Measurements from ENCODE around the gene ZMAT5. TPM values are rescaled to one million over a fixed set of nuclear protein-coding genes. Genes with fewer than 3 reads are reported as not detected.

The ZMAT5 gene
- total and polyA plus RNA-seq, 4 donors: 13.2 to 33.8 (median 32.5) TPM

GRCh38 chr22:29700206-29700899 lies 66.5 kb downstream of the ZMAT5 start:
- peaks cover 26% of the 10 kb centered on the region for H3K36me3 ChIP-seq (ENCODE audit: control insufficient read depth, insufficient read depth, low read length)
- peaks cover 6% of the 10 kb centered on the region for H3K27me3 ChIP-seq (ENCODE audit: control insufficient read depth, insufficient read depth, low read length)
- DNase-seq (ENCODE audit: low read depth in 4 of 6, low spot score in 6 of 6): peak in 2 of 6 donors; percentile 54 to 78
- peaks cover 72% of the 10 kb centered on the region for H3K4me1 ChIP-seq (ENCODE audit: control insufficient read depth, insufficient read depth, low read length)
- no peaks in the 10 kb centered on the region for H3K9me3 ChIP-seq (ENCODE audit: control insufficient read depth, insufficient read depth, low read length)
- WGBS (ENCODE audit: insufficient coverage): 30% methylated on average over 15 of the region's 19 CpGs
- no peak overlapping the region for H3K4me3 ChIP-seq (ENCODE audit: low read depth, low read length)
- peak overlapping the region; percentile 15 for H3K27ac ChIP-seq (ENCODE audit: low read depth, low read length)

DNA sequence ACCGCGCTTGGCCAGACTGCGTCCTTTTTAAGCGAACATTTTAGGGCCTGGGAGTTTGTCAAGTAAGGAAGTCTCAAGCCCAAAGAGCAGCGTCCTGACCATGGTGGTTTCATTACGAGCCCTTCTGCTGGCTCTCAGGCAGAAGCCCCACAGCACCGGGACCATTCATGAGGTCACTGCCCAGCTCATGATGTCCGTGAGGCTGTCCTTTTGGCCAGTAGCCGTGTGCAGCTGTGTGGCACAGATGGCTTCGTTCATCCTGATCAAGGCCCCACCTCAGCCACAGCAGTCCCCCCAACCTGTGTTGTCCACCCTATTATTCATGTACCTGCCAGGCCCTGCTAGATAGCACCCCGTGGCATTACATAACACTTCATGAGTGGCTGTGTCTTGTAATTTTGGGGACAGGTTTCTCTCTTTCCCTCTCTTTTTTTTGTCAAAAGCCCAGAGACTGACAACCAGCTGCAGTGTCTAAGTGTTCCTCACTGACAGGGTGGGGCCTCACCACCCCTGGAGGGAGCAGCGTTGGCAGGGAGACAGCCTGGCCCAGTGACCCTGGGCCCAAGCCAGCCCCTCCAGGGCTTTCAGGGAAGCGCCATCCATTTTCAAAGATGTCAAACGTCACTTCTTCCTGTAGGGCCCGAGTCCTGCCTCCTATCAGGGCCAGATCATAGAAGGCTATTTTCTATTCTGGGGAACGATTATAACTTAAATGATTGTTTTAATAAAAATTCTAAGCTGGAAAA lies 68.8 kb downstream of the ZMAT5 start:
- 76% methylated on average over 11 of the region's 16 CpGs for WGBS (ENCODE audit: insufficient coverage)
- Histone ChIP-seq H3K36me3 (ENCODE audit: control insufficient read depth, insufficient read depth, low read length) (peaks cover 46% of the 10 kb centered on the region), H3K9me3 (ENCODE audit: control insufficient read depth, insufficient read depth, low read length) (no peaks in the 10 kb centered on the region), H3K4me3 (ENCODE audit: low read depth, low read length) (no peak overlapping the region), H3K4me1 (ENCODE audit: control insufficient read depth, insufficient read depth, low read length) (peaks cover 69% of the 10 kb centered on the region), H3K27ac (ENCODE audit: low read depth, low read length) (no peak overlapping the region), H3K27me3 (ENCODE audit: control insufficient read depth, insufficient read depth, low read length) (peaks cover 3% of the 10 kb centered on the region)
- DNase-seq (ENCODE audit: low read depth in 4 of 6, low spot score in 6 of 6): no peak

- 79% methylated on average over 27 of the region's 33 CpGs for WGBS (ENCODE audit: insufficient coverage)
- H3K36me3 ChIP-seq (ENCODE audit: control insufficient read depth, insufficient read depth, low read length): peaks cover 61% of the 10 kb centered on the region
- peak in 2 of 6 donors; percentile 70 to 79 for DNase-seq (ENCODE audit: low read depth in 4 of 6, low spot score in 6 of 6)
- no peak overlapping the region for H3K27ac ChIP-seq (ENCODE audit: low read depth, low read length)
- H3K9me3 ChIP-seq (ENCODE audit: control insufficient read depth, insufficient read depth, low read length): no peaks in the 10 kb centered on the region
- H3K4me1 ChIP-seq (ENCODE audit: control insufficient read depth, insufficient read depth, low read length): peaks cover 65% of the 10 kb centered on the region
- no peak overlapping the region for H3K4me3 ChIP-seq (ENCODE audit: low read depth, low read length)
- H3K27me3 ChIP-seq (ENCODE audit: control insufficient read depth, insufficient read depth, low read length): no peaks in the 10 kb centered on the region
Measured at GRCh38 chr22:29695129-29695926, 71.5 kb downstream of the ZMAT5 start.

GRCh38 chr22:29693671-29694070 lies 73.1 kb downstream of the ZMAT5 start:
- Histone ChIP-seq H3K4me1 (ENCODE audit: control insufficient read depth, insufficient read depth, low read length) (peaks cover 75% of the 10 kb centered on the region), H3K4me3 (ENCODE audit: low read depth, low read length) (no peak overlapping the region), H3K9me3 (ENCODE audit: control insufficient read depth, insufficient read depth, low read length) (no peaks in the 10 kb centered on the region), H3K27ac (ENCODE audit: low read depth, low read length) (no peak overlapping the region), H3K36me3 (ENCODE audit: control insufficient read depth, insufficient read depth, low read length) (peaks cover 61% of the 10 kb centered on the region), H3K27me3 (ENCODE audit: control insufficient read depth, insufficient read depth, low read length) (no peaks in the 10 kb centered on the region)
- DNase-seq (ENCODE audit: low read depth in 4 of 6, low spot score in 6 of 6): no peak
- 40% methylated on average over 1 of the region's 9 CpGs for WGBS (ENCODE audit: insufficient coverage)

DNA sequence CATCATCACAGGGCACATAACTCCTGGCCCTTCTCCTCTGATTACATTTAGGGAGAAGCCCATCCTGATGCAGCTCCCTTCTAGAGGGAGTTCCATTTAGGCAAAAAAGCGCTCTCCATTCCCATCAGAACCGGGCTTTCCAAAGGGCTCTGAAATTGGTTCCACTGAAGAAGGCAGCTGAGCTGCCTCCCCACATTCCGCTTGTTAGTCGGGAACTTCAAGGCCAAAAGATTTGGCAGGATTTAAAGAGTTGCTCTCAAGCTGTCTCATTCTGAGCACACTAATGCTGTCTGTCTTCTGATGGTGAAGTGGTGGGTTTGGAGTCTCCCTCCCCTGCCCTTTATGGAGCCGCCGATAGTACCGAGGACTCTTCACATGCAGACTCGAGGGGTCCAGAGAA lies 73.6 kb downstream of the ZMAT5 start:
- Histone ChIP-seq H3K27me3 (ENCODE audit: control insufficient read depth, insufficient read depth, low read length) (no peaks in the 10 kb centered on the region), H3K36me3 (ENCODE audit: control insufficient read depth, insufficient read depth, low read length) (peaks cover 62% of the 10 kb centered on the region), H3K9me3 (ENCODE audit: control insufficient read depth, insufficient read depth, low read length) (no peaks in the 10 kb centered on the region), H3K4me3 (ENCODE audit: low read depth, low read length) (no peak overlapping the region), H3K27ac (ENCODE audit: low read depth, low read length) (no peak overlapping the region), H3K4me1 (ENCODE audit: control insufficient read depth, insufficient read depth, low read length) (peaks cover 75% of the 10 kb centered on the region)
- DNase-seq (ENCODE audit: low read depth in 4 of 6, low spot score in 6 of 6): no peak
- 67% methylated on average over 2 of the region's 8 CpGs for WGBS (ENCODE audit: insufficient coverage)

DNA sequence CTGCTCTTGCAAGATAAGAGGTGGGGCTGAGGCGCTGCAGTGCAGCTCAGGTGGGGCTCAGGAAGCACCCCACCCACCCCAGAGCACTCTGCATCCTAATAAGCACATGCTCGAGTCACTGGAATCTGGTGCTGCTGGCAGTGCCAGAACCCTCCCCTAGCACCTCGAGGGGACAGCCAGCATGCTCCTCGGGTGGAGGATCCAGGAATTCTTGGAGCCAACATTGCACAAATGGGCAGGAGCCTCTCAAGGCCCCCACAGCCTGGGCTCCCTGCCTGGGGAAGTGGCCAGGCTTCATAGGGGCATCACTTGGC lies 74.5 kb downstream of the ZMAT5 start:
- Histone ChIP-seq H3K9me3 (ENCODE audit: control insufficient read depth, insufficient read depth, low read length) (no peaks in the 10 kb centered on the region), H3K4me3 (ENCODE audit: low read depth, low read length) (no peak overlapping the region), H3K36me3 (ENCODE audit: control insufficient read depth, insufficient read depth, low read length) (peaks cover 53% of the 10 kb centered on the region), H3K4me1 (ENCODE audit: control insufficient read depth, insufficient read depth, low read length) (peaks cover 70% of the 10 kb centered on the region), H3K27me3 (ENCODE audit: control insufficient read depth, insufficient read depth, low read length) (no peaks in the 10 kb centered on the region), H3K27ac (ENCODE audit: low read depth, low read length) (no peak overlapping the region)
- 51% methylated on average over 4 of the region's 4 CpGs for WGBS (ENCODE audit: insufficient coverage)
- peak in 1 of 6 donors; percentile 37 for DNase-seq (ENCODE audit: low read depth in 4 of 6, low spot score in 6 of 6)

- peaks cover 70% of the 10 kb centered on the region for H3K4me1 ChIP-seq (ENCODE audit: control insufficient read depth, insufficient read depth, low read length)
Measured at GRCh38 chr22:29691636-29692326, 75.0 kb downstream of the ZMAT5 start.

GRCh38 chr22:29690476-29690875 lies 76.3 kb downstream of the ZMAT5 start:
- H3K27ac ChIP-seq (ENCODE audit: low read depth, low read length): no peak overlapping the region
- 40% methylated on average over 9 of the region's 9 CpGs for WGBS (ENCODE audit: insufficient coverage)
- peaks cover 43% of the 10 kb centered on the region for H3K36me3 ChIP-seq (ENCODE audit: control insufficient read depth, insufficient read depth, low read length)
- peak in 1 of 6 donors; percentile 46 for DNase-seq (ENCODE audit: low read depth in 4 of 6, low spot score in 6 of 6)
- H3K9me3 ChIP-seq (ENCODE audit: control insufficient read depth, insufficient read depth, low read length): no peaks in the 10 kb centered on the region
- H3K27me3 ChIP-seq (ENCODE audit: control insufficient read depth, insufficient read depth, low read length): no peaks in the 10 kb centered on the region
- peaks cover 66% of the 10 kb centered on the region for H3K4me1 ChIP-seq (ENCODE audit: control insufficient read depth, insufficient read depth, low read length)
- H3K4me3 ChIP-seq (ENCODE audit: low read depth, low read length): no peak overlapping the region

More at GRCh38 chr22:29691636-29692326, 75.0 kb downstream of the ZMAT5 start:
- Histone ChIP-seq H3K4me3 (ENCODE audit: low read depth, low read length) (no peak overlapping the region), H3K27ac (ENCODE audit: low read depth, low read length) (no peak overlapping the region), H3K36me3 (ENCODE audit: control insufficient read depth, insufficient read depth, low read length) (peaks cover 51% of the 10 kb centered on the region), H3K27me3 (ENCODE audit: control insufficient read depth, insufficient read depth, low read length) (no peaks in the 10 kb centered on the region), H3K9me3 (ENCODE audit: control insufficient read depth, insufficient read depth, low read length) (no peaks in the 10 kb centered on the region)
- WGBS (ENCODE audit: insufficient coverage): 70% methylated on average over 13 of the region's 13 CpGs
- DNase-seq (ENCODE audit: low read depth in 4 of 6, low spot score in 6 of 6): no peak

- Histone ChIP-seq H3K36me3 (ENCODE audit: control insufficient read depth, insufficient read depth, low read length) (peaks cover 42% of the 10 kb centered on the region), H3K4me3 (ENCODE audit: low read depth, low read length) (no peak overlapping the region), H3K27ac (ENCODE audit: low read depth, low read length) (no peak overlapping the region), H3K4me1 (ENCODE audit: control insufficient read depth, insufficient read depth, low read length) (peaks cover 59% of the 10 kb centered on the region), H3K27me3 (ENCODE audit: control insufficient read depth, insufficient read depth, low read length) (no peaks in the 10 kb centered on the region), H3K9me3 (ENCODE audit: control insufficient read depth, insufficient read depth, low read length) (no peaks in the 10 kb centered on the region)
- 9% methylated on average over 8 of the region's 8 CpGs for WGBS (ENCODE audit: insufficient coverage)
- DNase-seq (ENCODE audit: low read depth in 4 of 6, low spot score in 6 of 6): peak; percentile 58 to 95 (median 72)
Measured at GRCh38 chr22:29689880-29690213, 77.0 kb downstream of the ZMAT5 start.
